Tongue (tissue), 2 donors: Measurements from ENCODE around the gene NKD2. TPM values are rescaled to one million over a fixed set of nuclear protein-coding genes. Genes with fewer than 3 reads are reported as not detected.

ENCODE experiments used
- DNase-seq: peaks from one replicate; pipeline ENCODE4 v3.0.0-alpha.2; 2015
- total RNA-seq: library from RNA; depleted of rRNA; stranded (reverse); fragments of >200 nt; gene quantifications from one replicate; pipeline ENCODE4 v1.2.3, GENCODE V29; 2014

The NKD2 gene
- total RNA-seq, 1 donor from 2014 or later = 7.3 TPM

DNA sequence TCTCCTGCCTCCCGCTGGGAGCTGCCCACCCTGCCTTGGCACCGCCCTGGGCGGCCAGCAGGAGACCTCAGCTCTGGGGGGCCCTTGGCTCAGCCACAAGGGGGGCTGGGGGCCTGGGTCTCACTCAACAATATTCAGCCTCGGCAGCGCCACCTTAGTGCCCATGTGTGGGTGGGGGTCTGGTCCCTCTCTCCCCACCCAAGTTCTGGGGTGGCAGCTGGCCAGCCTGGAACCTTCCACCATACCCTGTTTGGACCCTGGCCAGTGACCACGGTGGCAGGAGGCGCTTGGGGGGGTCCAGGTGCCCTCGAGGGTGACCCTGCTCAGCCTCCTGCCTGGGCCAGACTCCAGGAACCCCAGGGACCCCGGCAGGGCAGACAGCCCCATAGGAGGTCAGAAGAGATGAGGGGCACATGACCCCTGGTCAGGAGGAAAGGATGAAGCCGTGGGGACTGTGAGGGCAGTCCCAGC, 22.2 kb downstream of the NKD2 start:
- no peak for DNase-seq

DNA sequence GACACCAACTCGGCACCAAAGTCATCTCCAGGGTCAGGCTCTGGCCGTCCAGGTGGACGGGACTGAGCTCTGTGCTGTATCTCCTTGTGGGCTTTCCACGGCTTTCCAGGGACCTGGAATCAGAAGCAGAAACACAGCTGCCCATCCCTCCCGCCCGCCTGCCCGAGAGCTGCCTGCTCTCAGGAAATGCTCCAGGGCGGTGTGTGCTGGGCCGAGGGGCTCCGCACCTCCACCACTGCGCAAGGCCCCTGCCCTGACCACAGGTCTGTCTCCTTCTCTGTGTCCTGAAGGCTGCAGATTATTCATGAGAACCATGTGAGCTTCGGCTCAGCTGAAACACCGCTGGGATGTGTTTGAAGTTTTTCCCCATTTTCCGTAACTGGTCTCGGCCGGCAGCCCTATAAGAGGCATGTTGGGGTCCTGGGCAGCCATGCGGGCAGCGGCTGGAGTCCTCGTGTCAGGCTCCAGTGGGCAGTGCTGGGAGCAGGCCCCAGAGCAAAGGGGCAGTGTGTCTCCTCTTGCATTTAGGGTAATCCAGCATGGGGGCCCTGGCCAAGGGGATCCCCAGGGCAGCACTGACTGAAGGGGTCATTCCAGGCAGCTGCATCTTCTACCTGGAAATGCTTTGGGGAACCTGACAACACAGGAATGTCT, 22.8 kb downstream of the NKD2 start:
- no peak for DNase-seq

DNA sequence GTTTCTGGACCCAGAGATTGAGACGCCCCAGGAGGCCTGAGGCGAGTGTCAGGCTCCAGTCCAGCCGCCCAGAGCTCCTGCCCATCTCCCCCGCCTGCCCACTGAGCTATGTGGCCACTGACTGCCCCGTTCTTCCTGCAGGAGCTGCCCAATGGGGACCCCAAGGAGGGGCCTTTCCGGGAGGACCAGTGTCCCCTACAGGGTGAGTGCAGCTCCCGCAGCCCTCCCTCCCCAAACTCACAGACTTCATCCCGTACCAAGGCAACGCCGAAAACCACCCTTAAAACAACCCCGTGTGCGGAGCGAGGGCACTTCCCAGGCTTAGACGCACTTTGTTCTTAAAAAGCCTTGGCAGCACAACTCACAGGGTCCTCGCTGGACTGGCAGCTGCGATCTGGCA, 23.4 kb downstream of the NKD2 start:
- DNase-seq = no peak

DNA sequence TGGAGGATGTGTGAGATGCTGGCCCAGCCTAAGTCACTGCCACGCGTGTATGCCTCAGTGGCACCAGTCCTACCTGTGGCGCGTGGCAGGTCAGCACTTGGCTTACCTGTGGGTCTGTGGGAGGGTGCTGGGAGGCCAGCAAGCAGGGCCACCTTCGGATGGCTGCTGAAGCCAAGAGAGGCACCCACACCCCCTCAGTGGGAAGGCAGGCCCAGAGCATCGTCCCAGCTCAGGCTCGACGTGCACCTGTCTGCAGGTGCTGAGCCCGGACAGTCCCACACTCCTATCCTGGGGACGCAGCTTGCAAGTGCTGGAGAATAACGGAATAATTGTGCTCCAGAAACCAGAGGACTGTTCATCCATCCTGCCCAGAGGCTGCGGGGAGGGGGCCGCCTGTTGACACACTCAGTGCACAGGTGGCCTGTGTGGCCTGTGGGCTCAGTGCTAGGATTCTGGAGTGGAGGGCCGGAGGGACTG, 24.0 kb downstream of the NKD2 start:
- no peak for DNase-seq

DNA sequence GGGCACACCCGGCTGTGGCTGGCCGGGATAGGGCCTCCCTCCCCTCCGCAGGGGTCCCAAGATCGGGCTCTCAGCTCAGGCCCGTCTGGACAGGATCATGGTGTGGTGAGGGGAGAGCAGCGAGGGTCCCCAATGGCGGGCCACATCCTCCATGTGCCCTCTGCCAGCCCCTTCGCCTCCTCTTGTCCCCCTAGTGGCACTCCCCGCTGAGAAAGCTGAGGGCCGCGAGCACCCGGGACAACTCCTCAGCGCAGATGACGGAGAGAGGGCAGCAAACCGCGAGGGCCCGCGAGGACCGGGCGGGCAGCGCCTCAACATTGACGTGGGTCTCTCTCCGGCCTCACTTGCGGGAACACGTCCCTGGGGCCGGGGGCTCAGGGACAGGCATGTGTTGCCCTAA, 24.6 kb downstream of the NKD2 start:
- no peak for DNase-seq

DNA sequence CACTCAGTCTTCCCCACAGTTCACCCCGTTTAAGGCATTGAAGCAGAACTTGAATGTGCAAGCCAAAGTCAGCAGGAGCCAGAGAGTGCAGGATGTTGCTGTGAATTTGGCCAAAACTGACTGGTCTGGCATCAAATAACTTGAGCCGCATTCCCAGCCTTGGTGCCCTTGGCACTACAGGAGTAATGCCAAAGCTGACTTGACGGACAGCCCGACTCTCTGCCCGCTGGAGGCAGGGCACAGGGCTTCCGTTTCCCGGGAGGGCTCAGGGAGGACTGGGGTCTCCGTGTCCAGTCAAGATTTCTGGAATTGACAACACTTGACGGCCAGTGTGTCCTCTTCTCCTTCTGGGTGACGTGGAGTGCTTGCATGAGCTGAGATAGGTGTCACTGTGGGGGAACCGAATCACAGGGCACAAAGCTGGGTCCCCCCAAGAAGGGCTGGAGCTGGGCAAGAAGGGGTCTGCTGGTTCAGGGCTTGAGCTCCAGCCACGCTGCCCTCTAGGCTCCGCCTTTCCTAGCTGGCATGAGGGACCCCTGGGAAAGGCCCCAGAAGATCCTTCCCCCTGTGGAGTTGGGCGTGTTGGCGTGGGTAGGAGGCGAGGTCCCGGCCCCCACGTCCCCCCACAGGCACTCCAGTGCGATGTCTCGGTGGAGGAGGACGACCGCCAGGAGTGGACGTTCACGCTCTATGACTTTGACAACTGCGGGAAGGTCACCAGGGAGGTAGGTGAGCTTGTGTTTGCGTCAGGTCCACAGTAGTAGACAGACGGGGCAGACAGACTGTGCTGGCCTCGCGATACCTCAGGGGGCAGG, 25.2 kb downstream of the NKD2 start:
- no peak for DNase-seq

DNA sequence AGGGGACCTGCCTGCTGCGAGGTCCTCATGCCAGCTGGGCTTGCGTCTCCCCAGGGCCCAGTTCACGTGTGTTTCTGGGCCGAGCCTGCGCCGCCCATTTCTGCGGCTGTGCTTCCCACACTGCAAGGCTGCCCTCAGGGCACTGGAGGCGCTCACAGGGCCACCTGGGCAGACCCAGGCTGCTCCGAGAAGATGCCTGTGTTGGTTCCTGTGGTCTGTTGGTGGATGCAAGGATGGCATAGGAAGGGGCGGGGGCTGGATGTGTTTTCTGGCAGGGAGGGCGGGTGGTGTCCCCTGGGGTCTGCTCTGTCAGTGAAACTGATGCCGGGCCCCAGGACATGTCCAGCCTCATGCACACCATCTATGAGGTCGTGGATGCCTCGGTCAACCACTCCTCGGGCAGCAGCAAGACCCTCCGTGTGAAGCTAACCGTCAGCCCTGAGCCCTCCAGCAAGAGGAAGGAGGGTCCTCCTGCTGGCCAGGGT, 25.9 kb downstream of the NKD2 start:
- no peak for DNase-seq

DNA sequence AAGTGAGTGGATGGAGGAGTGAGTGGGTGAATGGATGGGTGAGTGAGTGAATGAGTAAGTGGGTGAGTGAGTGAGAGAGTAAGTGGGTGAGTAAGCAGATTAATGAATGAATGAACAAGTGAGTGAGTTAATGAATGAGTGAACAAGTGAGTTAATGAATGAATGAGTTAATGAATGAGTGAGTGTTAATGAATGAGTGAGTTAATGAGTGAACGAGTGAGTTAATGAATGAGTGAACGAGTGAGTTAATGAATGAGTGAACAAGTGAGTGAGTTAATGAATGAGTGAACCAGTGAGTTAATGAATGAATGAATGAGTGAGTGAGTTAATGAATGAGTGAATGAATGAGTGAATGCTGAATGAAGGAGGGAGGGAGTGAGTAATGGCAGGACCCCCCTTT, 26.4 kb downstream of the NKD2 start:
- no peak for DNase-seq

DNA sequence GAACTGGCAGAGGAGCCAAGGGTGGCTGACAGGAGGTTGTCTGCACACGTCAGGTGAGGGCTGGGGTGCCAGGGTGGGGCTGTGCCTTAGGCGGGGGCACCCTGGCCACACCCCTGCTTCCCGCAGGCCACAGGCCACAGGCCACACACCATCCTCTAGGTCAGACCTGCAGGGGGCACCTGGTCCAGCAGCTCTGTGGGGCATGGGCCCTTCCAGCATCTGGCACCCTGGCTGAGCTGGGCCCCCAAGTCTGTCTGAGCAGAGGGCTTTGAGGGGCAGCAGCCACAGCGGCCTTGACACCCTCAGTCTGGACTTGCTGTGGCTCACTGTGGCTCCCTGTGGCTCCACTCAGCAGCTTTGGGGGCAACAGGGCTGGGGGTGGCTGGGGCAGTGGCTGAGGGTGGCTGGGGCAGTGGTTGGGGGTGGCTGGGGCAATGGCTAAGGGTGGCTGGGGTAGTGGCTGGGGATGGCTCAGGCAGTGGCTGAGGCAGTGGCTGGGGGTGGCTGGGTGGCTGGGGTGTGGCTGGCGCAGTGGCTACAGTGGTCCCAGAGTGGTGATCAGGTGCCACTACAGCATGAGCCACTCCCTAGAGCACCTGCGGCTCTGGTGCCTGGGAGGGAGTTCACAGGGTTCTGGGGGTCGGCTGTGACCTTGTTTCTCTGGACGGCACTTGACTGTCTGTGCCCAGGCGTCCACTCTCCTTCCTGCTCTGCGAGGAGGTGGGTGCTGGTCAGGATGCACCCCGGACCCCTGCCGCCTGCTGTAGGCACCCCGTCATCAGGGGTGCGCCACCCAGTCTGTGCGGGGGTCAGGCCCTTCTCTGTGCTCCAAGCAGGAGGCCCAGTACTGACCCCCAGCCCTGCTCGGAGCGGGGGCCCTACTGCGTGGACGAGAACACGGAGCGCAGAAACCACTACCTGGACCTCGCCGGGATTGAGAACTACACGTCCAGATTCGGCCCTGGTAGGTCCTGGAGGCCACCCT, 27.1 kb downstream of the NKD2 start:
- DNase-seq = no peak

DNA sequence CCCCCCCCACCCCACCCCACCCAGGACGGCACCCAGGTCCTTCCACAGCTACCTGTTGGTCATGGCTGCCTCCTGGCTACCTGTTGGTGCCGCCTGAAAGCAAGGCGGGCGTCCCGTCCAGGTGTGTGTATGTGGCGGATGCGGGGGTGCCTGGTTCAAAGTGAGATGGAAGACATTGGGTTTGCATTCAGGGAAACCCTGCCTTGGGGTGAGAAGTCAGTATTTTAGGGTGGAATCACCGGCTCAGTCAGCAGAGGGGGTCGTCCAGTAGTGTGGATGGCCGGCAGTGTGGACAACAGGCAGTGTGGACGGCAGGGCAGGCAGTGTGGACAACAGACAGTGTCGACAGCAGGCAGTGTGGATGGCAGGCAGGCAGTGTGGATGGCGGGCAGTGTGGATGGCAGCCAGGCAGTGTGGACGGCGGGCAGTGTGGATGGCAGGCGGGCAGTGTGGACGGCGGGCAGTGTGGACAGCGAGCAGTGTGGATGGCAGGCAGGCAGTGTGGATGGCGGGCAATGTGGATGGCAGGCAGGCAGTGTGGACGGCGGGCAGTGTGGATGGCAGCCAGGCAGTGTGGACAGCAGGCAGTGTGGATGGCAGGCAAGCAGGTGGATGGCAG, 28.0 kb downstream of the NKD2 start:
- DNase-seq = no peak

DNA sequence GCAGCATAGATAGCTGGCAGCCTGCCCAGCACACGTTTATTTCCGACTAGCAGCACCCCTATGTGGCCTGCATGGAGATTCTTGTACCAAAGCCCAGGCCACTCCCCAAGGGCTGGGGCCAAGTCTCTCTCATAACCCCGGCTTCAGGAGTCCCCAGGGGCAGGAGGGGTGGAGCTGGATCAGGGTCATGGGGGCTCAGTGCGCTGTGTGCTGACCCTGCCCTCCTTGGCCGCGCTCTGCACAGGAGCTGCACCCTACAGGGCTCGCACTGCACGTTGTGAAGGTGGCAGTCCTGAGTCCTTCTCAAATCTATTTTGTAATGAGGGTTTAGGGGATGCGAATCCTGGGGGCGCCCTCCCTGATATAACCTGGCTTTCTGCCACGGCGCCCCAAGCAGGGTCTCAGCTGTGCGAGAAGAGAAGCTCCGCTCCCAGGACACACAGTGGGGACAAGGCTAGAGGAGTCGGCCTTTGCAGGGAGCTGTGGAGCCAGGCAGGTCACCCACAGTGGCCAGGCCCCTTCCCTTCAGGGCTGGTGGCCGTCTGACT, 28.6 kb downstream of the NKD2 start:
- DNase-seq = no peak

DNA sequence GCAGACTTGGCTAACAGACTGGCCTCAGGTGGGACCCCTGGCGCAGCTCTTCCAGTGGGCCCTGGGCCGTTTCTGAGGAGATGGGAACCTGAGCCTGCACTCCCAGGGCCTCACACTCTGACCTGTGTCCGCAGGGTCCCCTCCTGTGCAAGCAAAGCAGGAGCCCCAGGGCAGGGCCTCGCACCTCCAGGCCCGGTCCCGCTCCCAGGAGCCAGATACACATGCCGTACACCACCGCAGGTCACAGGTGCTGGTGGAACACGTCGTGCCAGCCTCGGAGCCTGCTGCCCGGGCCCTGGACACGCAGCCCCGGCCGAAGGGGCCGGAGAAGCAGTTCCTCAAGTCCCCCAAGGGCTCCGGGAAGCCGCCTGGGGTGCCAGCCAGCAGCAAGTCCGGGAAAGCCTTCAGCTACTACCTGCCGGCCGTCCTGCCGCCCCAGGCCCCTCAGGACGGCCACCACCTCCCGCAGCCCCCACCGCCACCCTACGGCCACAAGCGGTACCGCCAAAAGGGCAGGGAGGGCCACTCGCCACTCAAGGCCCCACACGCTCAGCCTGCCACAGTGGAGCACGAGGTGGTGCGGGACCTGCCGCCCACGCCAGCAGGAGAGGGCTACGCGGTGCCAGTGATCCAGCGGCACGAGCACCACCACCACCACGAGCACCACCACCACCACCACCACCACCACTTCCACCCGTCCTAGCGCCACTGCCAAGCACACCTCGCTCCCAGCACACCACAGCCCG, 29.2 kb downstream of the NKD2 start:
- no peak for DNase-seq

DNA sequence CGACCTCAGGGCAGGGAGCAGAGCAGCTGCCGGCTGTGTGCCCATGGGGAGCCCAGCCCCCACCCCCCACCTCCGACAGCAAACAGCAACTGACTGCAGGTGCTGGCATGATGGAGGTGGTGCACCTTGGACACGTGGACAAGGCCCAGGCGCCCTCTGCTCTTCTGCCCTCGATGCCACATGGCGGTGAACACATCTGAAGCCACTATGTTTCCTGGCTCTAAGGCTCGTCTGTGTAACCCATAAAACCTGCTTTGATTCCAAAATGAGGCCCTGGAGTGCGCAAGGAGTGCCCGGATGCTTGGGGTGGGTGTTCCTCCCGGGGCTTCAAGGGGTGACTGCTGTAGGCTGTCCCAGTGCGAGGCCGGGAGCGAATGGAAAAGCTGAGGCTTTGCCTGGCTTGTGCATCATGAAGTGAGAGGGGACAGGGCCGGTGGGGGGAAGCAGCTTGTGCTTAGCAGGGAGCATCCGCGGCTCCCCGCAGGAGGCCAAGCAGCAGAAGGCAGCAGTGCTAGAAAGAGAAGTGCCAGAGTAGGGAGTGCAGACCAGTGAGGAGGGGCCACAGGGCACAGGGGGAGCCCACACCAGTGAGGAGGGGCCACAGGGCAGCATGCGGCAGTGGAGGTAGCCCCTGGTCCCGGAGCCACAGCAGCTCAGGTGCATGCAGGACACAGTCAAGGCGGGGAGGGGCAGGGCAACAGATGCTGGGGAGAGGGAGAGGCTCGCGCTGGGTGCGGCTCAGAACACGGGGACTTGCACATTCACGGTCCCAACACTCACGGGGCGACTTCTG, 30.0 kb downstream of the NKD2 start:
- no peak for DNase-seq

DNA sequence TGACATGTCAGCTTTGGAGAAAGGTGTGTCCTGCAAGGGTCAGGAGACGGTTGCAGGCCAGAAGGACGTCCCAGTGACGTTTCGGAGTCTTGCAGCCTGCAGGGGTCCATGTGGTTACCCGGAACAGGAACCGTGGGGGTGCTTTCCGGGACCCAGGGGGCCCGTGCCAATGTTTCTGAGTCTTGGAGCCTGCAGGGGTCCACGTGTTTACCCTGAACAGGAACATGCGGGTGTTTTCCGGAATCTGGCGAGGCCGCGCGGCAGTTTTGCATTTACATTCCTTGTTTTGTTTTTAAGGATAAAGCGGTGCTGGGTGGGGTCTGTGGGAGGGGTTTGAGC, 30.6 kb downstream of the NKD2 start:
- DNase-seq = no peak

DNA sequence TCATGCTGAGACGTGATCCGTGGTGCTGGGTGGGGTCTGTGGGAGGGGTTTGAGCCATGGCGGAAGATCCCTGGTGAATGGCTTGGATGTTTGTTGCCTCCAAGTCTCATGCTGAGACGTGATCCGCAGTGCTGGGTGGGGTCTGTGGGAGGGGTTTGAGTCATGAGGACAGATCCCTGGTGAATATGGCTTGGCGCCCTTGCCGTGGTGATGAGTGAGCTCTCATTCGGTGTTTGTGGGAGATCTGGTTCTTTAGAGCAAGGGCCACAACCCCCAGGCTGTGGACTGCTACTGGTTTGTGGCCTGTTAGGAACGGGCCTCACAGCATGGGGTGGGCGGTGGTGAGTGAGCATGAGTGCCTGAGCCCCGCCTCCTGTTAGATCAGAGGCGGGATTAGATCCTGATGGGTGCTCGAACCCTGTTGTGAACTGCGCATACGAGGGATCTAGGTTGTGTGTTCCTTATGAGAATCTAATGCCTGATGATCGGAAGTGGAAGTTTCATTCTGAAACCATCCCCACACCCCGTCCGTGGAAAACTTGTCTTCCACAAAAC, 31.2 kb downstream of the NKD2 start:
- DNase-seq = no peak

DNA sequence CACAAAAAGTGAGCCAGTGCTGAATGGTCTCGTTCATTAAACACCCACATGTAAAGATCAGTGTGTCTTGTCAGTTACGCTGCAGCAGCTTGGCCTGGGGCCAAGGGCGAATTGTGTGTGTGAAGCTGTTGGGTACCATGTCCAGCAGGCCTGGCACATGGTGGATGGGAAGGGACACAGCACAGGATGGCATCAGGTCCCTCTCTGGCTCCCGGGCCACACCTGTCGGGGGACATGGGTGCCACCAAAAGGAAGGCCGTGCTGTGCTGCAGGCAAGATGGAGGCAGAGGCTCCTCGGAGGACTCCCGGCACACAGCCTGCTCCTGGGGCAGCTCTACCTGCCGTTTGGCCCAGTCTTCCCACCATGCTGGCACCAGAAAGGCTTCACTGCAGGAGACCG, 32.0 kb downstream of the NKD2 start:
- DNase-seq = no peak

DNA sequence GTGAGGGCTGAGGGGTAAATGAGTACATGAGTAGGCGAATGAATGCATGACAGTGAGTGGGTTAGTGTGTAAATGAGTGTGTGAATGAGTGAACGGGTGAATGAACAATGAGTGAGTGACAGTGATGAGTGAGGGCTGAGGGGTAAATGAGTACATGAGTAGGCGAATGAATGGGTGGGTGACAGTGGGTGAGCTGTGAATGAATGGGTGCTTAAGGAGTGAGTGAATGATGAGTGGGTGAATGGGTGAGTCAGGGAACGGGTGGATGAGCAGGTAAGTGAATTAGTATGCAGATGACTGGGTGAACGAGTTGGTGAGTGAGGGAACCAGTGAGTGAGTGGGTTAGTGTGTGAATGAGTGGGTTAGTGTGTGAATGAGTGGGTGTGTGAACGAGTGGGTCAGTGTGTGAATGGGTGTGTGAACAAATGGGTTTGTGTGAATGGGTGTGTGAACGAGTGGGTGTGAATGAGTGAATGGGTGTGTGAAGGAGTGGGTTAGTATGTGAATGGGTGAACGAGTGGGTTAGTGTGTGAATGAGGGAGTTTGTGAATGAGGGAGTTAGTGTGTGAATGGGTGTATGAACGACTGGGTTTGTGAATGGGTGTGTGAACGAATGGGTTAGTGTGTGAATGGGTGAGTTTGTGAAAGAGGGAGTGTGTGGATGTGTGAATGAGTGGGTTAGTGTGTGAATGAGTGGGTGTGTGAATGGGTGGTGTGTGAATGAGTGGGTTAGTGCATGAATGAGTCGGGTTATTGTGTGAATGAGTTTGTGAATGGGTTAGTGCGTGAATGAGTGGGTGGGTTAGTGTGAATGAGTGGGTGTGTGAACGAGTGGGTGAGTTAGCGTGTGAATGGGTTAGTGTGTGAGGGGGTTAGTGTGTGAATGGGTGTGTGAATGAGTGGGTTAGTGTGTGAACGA, 32.9 kb downstream of the NKD2 start:
- DNase-seq = no peak

DNA sequence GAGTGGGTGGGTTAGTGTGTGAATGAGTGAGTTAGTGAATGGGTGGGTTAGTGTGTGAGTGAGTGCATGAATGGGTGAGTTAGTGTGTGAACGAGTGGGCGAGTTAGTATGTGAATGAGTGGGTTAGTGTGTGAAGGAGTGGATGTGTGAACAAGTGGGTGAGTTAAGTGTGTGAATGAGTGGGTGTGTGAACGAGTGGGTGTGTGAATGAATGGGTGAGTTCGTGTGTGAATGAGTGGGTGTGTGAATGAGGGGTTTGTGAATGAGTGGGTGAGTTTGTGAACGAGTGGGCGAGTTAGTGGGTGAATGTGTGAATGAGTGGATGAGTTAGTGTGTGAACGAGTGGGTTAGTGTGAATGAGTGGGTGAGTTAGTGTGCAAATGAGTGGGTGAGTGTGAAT, 34.0 kb downstream of the NKD2 start:
- DNase-seq = no peak

DNA sequence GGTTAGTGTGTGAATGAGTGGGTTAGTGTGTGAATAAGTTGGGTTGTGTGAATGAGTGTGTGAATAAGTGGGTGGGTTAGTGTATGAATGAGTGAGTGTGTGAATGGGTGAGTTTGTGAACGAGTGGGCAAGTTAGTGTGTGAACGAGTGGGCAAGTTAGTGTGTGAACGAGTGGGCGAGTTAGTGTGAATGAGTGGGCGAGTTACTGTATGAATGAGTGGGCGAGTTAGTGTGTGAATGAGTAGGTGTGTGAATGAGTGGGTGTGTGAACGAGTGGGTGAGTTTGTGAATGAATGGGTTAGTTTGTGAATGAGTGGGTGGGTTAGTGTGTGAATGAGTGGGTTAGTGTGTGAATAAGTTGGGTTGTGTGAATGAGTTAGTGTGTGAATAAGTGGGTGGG, 34.7 kb downstream of the NKD2 start:
- DNase-seq = no peak
